Peyer's patch (tissue), 4 donors: ENCODE results near the gene CELF4.

ENCODE experiments used
- CTCF ChIP-seq, 6 experiments: fragments of 450-650 bp in 4 of 6; fragments of 200-600 bp in 2 of 6; sonication (generic) in 1 of 6; IDR thresholded peaks; one replicate each; pipeline ENCODE4 v1.5.1; 2017 to 2019; ENCODE audit warnings: antibody characterized with exemption in 6 of 6, mild to moderate bottlenecking in 3 of 6, moderate library complexity in 1 of 6
- POLR2A ChIP-seq, 2 donors: fragments of 450-650 bp; IDR thresholded peaks; one replicate each; pipeline ENCODE4 v1.5.1; 2017; ENCODE audit warnings: antibody characterized with exemption in 2 of 2, mild to moderate bottlenecking in 2 of 2, moderate library complexity in 2 of 2

GRCh38 chr18:37327063-37327577 lies 238.5 kb downstream of the CELF4 start:
- TF ChIP-seq CTCF (IDR thresholded peaks at IDR 0.05) (no peak), POLR2A (IDR thresholded peaks at IDR 0.05) (no peak)
